ENCODE data around the gene CPED1. TPM values are rescaled to one million over a fixed set of nuclear protein-coding genes. Genes with fewer than 3 reads are reported as not detected.
"Not testable (repeated sequence)": the region's sequence is repeated elsewhere in the genome, so short reads cannot be mapped to it uniquely, and the experiment has no call there.

CPED1 gene
- polyA plus RNA-seq, 4 donors: 32.0 to 44.4 (median 38.7) TPM

- DNase-seq (ENCODE audit: low read depth in 4 of 4, low spot score in 2 of 4): no peak
Measured at GRCh38 chr7:121166916-121167315, 178.4 kb downstream of the CPED1 start.

DNA sequence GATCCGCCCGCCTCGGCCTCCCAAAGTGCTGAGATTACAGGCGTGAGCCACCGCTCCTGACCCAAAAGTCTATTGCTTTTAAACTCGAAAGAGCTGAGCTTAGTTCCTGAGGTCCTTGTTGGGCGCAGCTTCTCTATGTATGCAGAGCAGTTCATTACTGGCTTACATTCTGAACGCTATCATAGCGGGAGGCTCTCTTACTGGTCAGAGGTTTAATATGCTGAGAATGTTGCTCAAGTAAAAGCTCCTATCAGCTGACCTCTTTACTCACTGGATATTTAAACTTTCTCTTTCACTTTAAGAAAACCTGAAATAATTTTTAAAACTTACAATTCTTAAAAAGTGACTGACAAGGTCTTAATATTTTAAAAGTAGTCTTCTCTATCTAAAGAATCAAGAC is 179.5 kb downstream of the CPED1 start:
- DNase-seq (ENCODE audit: low read depth in 4 of 4, low spot score in 2 of 4): no peak

- no peak for DNase-seq (ENCODE audit: low read depth in 4 of 4, low spot score in 2 of 4)
Measured at GRCh38 chr7:121169469-121169868, 181.0 kb downstream of the CPED1 start.

GRCh38 chr7:121172484-121172883 is 184.0 kb downstream of the CPED1 start:
- DNase-seq (ENCODE audit: low read depth in 4 of 4, low spot score in 2 of 4): no peak

- DNase-seq (ENCODE audit: low read depth in 4 of 4, low spot score in 2 of 4): no peak
Measured at GRCh38 chr7:121175826-121176225, 187.3 kb downstream of the CPED1 start.

DNA sequence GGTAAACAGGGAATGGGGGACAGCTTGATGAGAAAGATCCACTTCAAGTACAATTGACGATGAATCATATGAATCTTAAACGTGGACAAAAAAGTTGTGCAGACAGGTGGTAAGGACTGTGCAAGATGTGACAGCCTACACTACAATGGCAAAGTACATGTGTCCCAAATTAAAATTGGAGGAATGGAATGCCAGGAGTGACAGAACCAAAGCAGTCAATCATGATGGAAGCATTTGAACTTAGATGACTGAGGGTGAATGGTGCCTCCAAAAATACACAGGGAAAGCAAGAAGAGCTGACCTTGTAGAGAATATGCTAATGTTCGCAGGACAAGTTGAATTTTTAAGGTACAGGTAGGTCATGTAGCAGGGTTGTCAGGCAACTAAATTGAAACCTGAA is 189.9 kb downstream of the CPED1 start:
- no peak for DNase-seq (ENCODE audit: low read depth in 4 of 4, low spot score in 2 of 4)

DNA sequence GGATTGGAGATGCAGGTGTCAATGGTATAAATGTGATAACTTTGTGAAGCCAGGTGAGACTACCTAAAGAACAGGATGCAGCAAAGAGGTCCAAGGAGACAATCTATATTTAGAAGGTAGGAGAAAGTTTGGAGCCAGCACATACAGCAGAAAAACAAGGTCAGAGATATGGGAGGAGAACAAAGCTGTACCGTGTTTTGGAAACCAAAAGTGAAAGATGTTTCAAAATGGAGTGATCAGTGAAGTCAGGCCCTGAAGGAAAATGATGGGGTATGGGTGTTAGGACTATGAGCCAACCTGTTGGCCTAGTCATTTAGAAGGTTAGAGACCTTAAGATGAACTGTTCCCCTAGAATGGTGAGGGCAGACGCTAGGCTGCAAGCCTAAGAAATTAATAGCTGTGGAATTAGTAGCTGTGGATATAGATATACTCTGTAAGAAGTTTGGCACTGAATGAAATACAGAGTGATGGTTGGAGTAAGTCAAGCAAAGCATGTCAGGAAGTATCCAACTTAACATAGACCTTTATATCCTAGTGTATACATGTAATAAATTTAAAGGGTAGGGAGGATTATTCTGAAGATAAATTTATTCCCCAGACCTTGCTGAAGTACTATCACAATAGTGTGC is 190.5 kb downstream of the CPED1 start:
- no peak for DNase-seq (ENCODE audit: low read depth in 4 of 4, low spot score in 2 of 4)

GRCh38 chr7:121180436-121181063 is 192.0 kb downstream of the CPED1 start:
- DNase-seq (ENCODE audit: low read depth in 4 of 4, low spot score in 2 of 4): no peak

DNA sequence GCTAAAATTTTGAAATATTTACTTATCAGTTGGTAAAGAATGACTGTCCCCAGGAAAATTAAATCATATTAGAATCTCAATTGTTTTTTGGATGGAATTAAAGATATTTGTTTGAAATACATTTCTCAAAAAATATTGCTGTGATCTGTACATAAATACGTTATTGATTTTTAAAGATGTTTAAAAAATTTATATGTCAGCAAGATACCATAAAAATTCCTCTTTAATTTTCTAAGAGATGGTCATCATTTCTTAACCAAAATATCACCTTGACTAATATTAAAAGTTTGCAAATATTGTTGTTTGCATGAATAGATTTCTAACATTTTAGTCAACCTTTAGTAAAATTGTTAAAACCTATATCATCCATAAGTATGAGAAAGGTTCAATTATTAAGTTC is 192.8 kb downstream of the CPED1 start:
- no peak for DNase-seq (ENCODE audit: low read depth in 4 of 4, low spot score in 2 of 4)

GRCh38 chr7:121182281-121182680 is 193.8 kb downstream of the CPED1 start:
- no peak for DNase-seq (ENCODE audit: low read depth in 4 of 4, low spot score in 2 of 4)

- DNase-seq (ENCODE audit: low read depth in 4 of 4, low spot score in 2 of 4): no peak
Measured at GRCh38 chr7:121182902-121183301, 194.4 kb downstream of the CPED1 start.

GRCh38 chr7:121183883-121184282 is 195.4 kb downstream of the CPED1 start:
- DNase-seq (ENCODE audit: low read depth in 4 of 4, low spot score in 2 of 4): not testable (repeated sequence)

DNA sequence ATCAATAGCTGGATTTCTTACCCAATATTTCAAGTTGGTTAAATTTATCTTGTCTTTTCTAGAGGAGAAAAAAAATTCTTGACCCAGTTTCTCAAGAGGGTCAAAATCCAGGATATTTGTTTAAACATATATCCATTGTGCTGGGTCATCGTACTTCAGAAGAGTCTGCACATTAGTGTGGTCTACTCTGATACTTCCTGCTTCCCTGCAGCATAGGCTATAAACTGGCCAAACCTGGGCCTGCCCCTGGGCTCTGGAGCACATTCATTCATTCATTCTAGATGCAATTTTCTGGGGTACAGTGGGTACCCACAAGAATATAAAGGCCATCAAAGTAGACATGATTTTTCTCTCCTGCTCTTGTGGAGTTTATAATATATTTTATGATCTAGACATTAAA is 198.2 kb downstream of the CPED1 start:
- DNase-seq (ENCODE audit: low read depth in 4 of 4, low spot score in 2 of 4): no peak

DNA sequence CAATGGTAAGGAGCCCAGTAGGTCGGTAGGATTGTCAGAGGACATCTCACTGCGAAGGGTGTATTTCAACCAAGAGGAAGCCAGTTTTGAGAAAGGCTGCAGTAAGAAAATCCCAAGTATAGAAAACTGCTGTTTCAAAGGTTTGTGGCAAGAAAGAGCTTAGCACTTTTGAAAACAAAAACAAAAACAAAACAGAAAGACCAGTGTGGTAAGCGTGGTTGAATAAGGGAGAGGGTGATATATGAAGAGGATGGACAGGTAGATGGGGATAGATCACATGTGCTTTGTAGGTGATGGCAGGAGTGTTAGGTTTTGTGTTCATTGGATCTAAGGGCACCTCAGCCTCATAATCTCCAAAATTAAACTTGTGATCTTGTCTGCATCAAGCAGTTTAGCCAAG is 198.7 kb downstream of the CPED1 start:
- DNase-seq (ENCODE audit: low read depth in 4 of 4, low spot score in 2 of 4): no peak

DNA sequence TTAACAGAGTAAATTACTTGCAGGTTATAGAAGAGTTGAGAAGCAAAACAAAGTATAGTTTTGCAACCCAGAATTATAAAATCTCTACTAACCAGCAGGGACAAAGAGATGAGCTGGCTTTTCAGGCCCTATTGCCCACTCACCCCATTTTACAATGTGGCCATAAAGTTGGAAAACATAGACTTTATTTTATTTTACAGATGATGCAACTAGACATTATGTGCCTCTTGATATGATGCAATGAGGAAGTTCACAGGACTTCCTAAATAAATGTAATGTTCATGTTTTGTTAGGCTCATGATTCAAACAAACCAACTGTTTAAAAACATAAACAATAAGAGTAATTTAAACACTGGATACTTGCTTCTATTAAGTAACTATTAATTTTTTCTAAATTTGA is 199.2 kb downstream of the CPED1 start:
- no peak for DNase-seq (ENCODE audit: low read depth in 4 of 4, low spot score in 2 of 4)

GRCh38 chr7:121192834-121193233 is 204.3 kb downstream of the CPED1 start:
- no peak for DNase-seq (ENCODE audit: low read depth in 4 of 4, low spot score in 2 of 4)

GRCh38 chr7:121195010-121195409 is 206.5 kb downstream of the CPED1 start:
- no peak for DNase-seq (ENCODE audit: low read depth in 4 of 4, low spot score in 2 of 4)

DNA sequence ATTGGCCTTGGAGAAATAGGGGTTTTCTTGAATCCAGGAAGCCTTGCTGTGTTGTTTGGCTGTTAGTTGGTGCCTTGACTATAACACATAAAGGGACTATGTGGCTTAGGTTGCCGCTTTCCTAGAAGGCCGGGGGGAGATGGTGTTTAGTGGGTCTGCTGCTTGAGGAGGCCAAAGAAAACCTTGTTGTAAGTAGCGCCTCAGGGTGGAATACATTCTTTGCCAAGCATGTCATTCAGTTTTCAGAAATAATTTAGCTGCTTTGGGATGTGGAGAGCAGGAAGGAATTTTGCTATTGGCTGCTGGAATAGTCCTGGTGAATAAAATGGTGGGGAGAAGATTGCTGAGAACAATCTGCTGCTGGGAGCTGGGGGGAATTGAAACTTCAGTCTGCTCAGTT is 207.4 kb downstream of the CPED1 start:
- DNase-seq (ENCODE audit: low read depth in 4 of 4, low spot score in 2 of 4): peak in 3 of 4 donors; percentile 15 to 21 (median 15)

GRCh38 chr7:121196286-121196685 is 207.8 kb downstream of the CPED1 start:
- DNase-seq (ENCODE audit: low read depth in 4 of 4, low spot score in 2 of 4): peak in 1 of 4 donors; percentile 17

DNA sequence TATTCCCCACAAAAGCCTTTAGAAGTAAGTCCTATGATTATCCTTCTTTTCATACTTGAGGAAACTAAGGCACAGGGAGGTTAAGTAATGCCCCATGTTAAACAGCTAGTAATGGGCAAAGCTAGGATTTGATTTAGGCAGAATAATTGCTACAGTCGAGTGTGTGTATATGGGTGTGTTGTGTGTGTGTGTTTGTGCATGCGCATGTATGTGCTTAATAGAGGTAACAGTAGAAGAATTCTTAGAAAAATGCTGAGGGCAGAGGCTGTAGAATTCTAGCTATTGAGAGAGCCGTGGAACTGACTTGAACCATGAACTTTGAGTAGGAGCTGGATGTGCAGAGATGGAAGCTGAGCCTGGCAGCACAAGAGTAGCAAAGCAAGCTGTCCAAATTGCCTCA is 208.9 kb downstream of the CPED1 start:
- DNase-seq (ENCODE audit: low read depth in 4 of 4, low spot score in 2 of 4): no peak

GRCh38 chr7:121198502-121198901 is 210.0 kb downstream of the CPED1 start:
- no peak for DNase-seq (ENCODE audit: low read depth in 4 of 4, low spot score in 2 of 4)

DNA sequence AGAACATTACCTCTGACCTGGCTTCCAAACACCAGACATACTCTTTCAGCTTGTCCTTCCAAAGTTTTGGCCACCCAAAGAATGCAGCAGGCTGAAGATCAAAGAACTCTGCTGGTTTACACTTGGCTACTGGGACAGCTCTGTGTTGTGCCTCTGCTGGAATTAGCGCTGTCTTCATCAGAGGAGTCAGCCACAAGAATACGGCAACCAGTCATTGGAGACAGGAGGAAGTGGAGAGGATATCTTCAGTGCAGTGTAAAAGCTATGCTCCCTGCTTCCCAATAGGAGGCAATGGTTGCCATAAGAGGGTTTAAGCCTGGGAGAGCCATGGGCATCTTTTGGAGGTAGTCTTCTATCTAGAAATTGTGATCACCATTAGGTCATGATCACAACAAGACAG is 213.6 kb downstream of the CPED1 start:
- no peak for DNase-seq (ENCODE audit: low read depth in 4 of 4, low spot score in 2 of 4)

GRCh38 chr7:121202834-121203233 is 214.3 kb downstream of the CPED1 start:
- no peak for DNase-seq (ENCODE audit: low read depth in 4 of 4, low spot score in 2 of 4)

All from left renal cortex interstitium (tissue), 4 donors.